RWPE2 (cell line): ENCODE results near the gene TP53TG5.

Experiments used
- ATAC-seq: fragments of 200-7000 bp; cut with Tn5 transposase; 3 replicates; pipeline ENCODE4 v1.9.1; 2021; ENCODE audit warnings: low read depth
- DNase-seq: peaks from one replicate; pipeline ENCODE4 v3.0.0-alpha.2; 2020; ENCODE audit warnings: low spot score
- H3K27ac ChIP-seq: fragments of 450-650 bp; 2 replicates; pipeline ENCODE4 v1.5.1; 2017; ENCODE audit warnings: mild to moderate bottlenecking; ENCODE audit not compliant: poor library complexity, severe bottlenecking
- H3K27me3 ChIP-seq: fragments of 250-450 bp; sonication (Bioruptor Pico); 2 replicates; pipeline ENCODE4 v1.5.1; 2021; ENCODE audit warnings: mild to moderate bottlenecking, moderate library complexity; ENCODE audit not compliant: insufficient read depth, poor library complexity, severe bottlenecking
- H3K36me3 ChIP-seq: fragments of 250-450 bp; sonication (Bioruptor Pico); 2 replicates; pipeline ENCODE4 v1.5.1; 2020; ENCODE audit warnings: low read depth, mild to moderate bottlenecking, moderate library complexity
- H3K4me1 ChIP-seq: fragments of 250-450 bp; sonication (Bioruptor Pico); 2 replicates; pipeline ENCODE4 v1.5.1; 2021; ENCODE audit warnings: mild to moderate bottlenecking, moderate library complexity; ENCODE audit not compliant: insufficient read depth, poor library complexity, severe bottlenecking
- H3K4me3 ChIP-seq: fragments of 250-450 bp; sonication (Bioruptor Pico); 2 replicates; pipeline ENCODE4 v1.5.1; 2021; ENCODE audit warnings: mild to moderate bottlenecking, moderate library complexity; ENCODE audit not compliant: severe bottlenecking
- H3K9me3 ChIP-seq: fragments of 250-450 bp; sonication (Bioruptor Pico); 2 replicates; pipeline ENCODE4 v1.5.1; 2021; ENCODE audit warnings: mild to moderate bottlenecking, moderate library complexity; ENCODE audit not compliant: severe bottlenecking
- CTCF ChIP-seq: fragments of 450-650 bp; IDR thresholded peaks from one replicate; pipeline ENCODE4 v1.5.1; 2017; ENCODE audit warnings: mild to moderate bottlenecking, moderate library complexity; ENCODE audit not compliant: poor library complexity, severe bottlenecking

Gene TP53TG5

GRCh38 chr20:45347936-45348778 lies 30.0 kb downstream of the TP53TG5 start, which contains the start of gene SDC4:
TSS of gene SDC4 (minus strand) at chr20:45348424. CDS start at chr20:45348384, 40 bp downstream.
- DNase-seq (peak; percentile 95), ATAC-seq (peak; percentile 35)
- no peaks in the 10 kb centered on the region for H3K9me3 ChIP-seq
- H3K36me3 ChIP-seq, result peaks cover 49% of the 10 kb centered on the region
- H3K4me3 ChIP-seq, result peak within 1 kb of the TSS; percentile 98
- H3K4me1 ChIP-seq, result peaks cover 44% of the 10 kb centered on the region
- peak; percentile 10 for TF ChIP-seq CTCF
- H3K27ac ChIP-seq, result peak within 1 kb of the TSS; percentile 99
- no peaks in the 10 kb centered on the region for H3K27me3 ChIP-seq

- ATAC-seq (no peak), DNase-seq (no peak)
- H3K9me3 ChIP-seq, result no peaks in the 10 kb centered on the region
- H3K4me3 ChIP-seq, result peak overlapping the region; percentile 98
- TF ChIP-seq CTCF, result no peak
- peaks cover 52% of the 10 kb centered on the region for H3K4me1 ChIP-seq
- H3K36me3 ChIP-seq, result peaks cover 55% of the 10 kb centered on the region
- H3K27me3 ChIP-seq, result no peaks in the 10 kb centered on the region
- peak overlapping the region; percentile 99 for H3K27ac ChIP-seq
Observed at GRCh38 chr20:45347297-45347935, 30.7 kb downstream of the TP53TG5 start.

- H3K4me1 ChIP-seq, result peaks cover 57% of the 10 kb centered on the region
- H3K9me3 ChIP-seq, result no peaks in the 10 kb centered on the region
- no peak for TF ChIP-seq CTCF
- ATAC-seq (no peak), DNase-seq (no peak)
- peak overlapping the region; percentile 98 for H3K4me3 ChIP-seq
- peak overlapping the region; percentile 99 for H3K27ac ChIP-seq
- no peaks in the 10 kb centered on the region for H3K27me3 ChIP-seq
- peaks cover 61% of the 10 kb centered on the region for H3K36me3 ChIP-seq
Observed at GRCh38 chr20:45346851-45347250, 31.3 kb downstream of the TP53TG5 start.

- DNase-seq, result peak; percentile 78
- H3K9me3 ChIP-seq, result no peaks in the 10 kb centered on the region
- no peak; the same call in 2 of the 3 replicates for ATAC-seq
- H3K27me3 ChIP-seq, result no peaks in the 10 kb centered on the region
- H3K4me3 ChIP-seq, result peak overlapping the region; percentile 98
- peaks cover 66% of the 10 kb centered on the region for H3K36me3 ChIP-seq
- TF ChIP-seq CTCF, result no peak
- H3K4me1 ChIP-seq, result peaks cover 63% of the 10 kb centered on the region
- H3K27ac ChIP-seq, result peak overlapping the region; percentile 99
Observed at GRCh38 chr20:45346291-45346718, 31.8 kb downstream of the TP53TG5 start.
